HepG2 (cell line): ENCODE measurements around the gene PLSCR3. TPM values are rescaled to one million over a fixed set of nuclear protein-coding genes. Genes with fewer than 3 reads are reported as not detected.
A peak's percentile ranks its signal among the peaks of the same experiment; 100 is the strongest.

ENCODE experiments used
- ARID5B ChIP-seq: IDR thresholded peaks from 2 replicates; pipeline ENCODE4 v1.4.0; 2020; ENCODE audit warnings: mild to moderate bottlenecking, missing genetic modification reagents
- HNF4G ChIP-seq, 2 experiments: sonication (generic) in 1 of 2; formaldehyde crosslinking in 1 of 2; IDR thresholded peaks; 2 replicates each; pipeline versions ENCODE4 v1.4.0 to v1.6.1; 2011 to 2020; ENCODE audit warnings: borderline replicate concordance in 2 of 2, low read depth in 2 of 2, mild to moderate bottlenecking in 2 of 2, low read length in 1 of 2, missing genetic modification reagents in 1 of 2, moderate library complexity in 1 of 2
- KDM1A ChIP-seq: IDR thresholded peaks from 2 replicates; pipeline ENCODE4 v1.6.1; 2016; ENCODE audit warnings: missing compliant biosample characterization
- KIAA2018 ChIP-seq: sonication (generic); formaldehyde crosslinking; IDR thresholded peaks from 2 replicates; pipeline ENCODE4 v1.5.0; 2020; ENCODE audit warnings: mild to moderate bottlenecking, missing genetic modification reagents, borderline replicate concordance
- MXD1 ChIP-seq: sonication (generic); formaldehyde crosslinking; IDR thresholded peaks from 2 replicates; pipeline ENCODE4 v1.4.0; 2020; ENCODE audit warnings: mild to moderate bottlenecking, missing genetic modification reagents
- SKI ChIP-seq: fragments of 450-650 bp; IDR thresholded peaks from one replicate; pipeline ENCODE4 v1.6.1; 2018; ENCODE audit warnings: mild to moderate bottlenecking; ENCODE audit not compliant: partially characterized antibody
- SOX6 ChIP-seq, 2 experiments: fragments of 450-650 bp in 1 of 2; sonication (generic) in 1 of 2; formaldehyde crosslinking in 1 of 2; IDR thresholded peaks; 2 replicates each; pipeline versions ENCODE4 v1.4.0 to v1.6.1; 2017 to 2020; ENCODE audit warnings: antibody characterized with exemption in 1 of 2, mild to moderate bottlenecking in 1 of 2, missing genetic modification reagents in 1 of 2
- ZBTB4 ChIP-seq: sonication (generic); formaldehyde crosslinking; IDR thresholded peaks from 2 replicates; pipeline ENCODE4 v1.4.0; 2020; ENCODE audit warnings: missing genetic modification reagents, mild to moderate bottlenecking, borderline replicate concordance
- ZFP62 ChIP-seq: sonication (generic); formaldehyde crosslinking; IDR thresholded peaks from 2 replicates; pipeline ENCODE4 v1.4.0; 2020; ENCODE audit warnings: missing genetic modification reagents
- ZNF263 ChIP-seq: sonication (generic); formaldehyde crosslinking; IDR thresholded peaks from 2 replicates; pipeline ENCODE4 v1.4.0; 2020; ENCODE audit warnings: missing genetic modification reagents
- polyA plus RNA-seq, 8 experiments: library from polyadenylated mRNA; depleted of rRNA in 3 of 8; stranded (reverse) in 7 of 8; unstranded in 1 of 8; fragments of >200 nt; fragmentation: Illumina TruSeq in 4 of 8; extraction: Trizol in 4 of 8; gene quantifications; 2 replicates each; pipeline versions ENCODE4 v1.2.1 to v1.2.3, GENCODE V29; 2011 to 2016; ENCODE audit warnings: low read depth in 4 of 8, missing spikeins in 1 of 8, mixed read lengths in 1 of 8; ENCODE audit not compliant: insufficient read depth in 1 of 8
- total RNA-seq, 5 experiments: library from RNA; depleted of rRNA; stranded (reverse); fragments of >200 nt; fragmentation: Illumina TruSeq; extraction: Trizol; gene quantifications; 2 replicates each; pipeline ENCODE4 v1.2.3, GENCODE V29; 2016; ENCODE audit warnings: low read depth in 1 of 5

PLSCR3 gene
- total and polyA plus RNA-seq, 2 of the 13 experiments (the other 11 are each of a cell fraction or from before 2014, with no cell fraction given): 5.6 to 6.2 TPM

- TF ChIP-seq KIAA2018 (no peak), SOX6 (IDR thresholded peaks at IDR 0.05) (no peak), SOX6 (CRISPR knock-in tag; IDR thresholded peaks at IDR 0.05) (peak; percentile 50; the same call in 1 of the 2 replicates), HNF4G (IDR thresholded peaks at IDR 0.05; ENCODE audit: borderline replicate concordance, low read depth, low read length) (peak; percentile 39; the same call in 1 of the 2 replicates), HNF4G (CRISPR knock-in tag; IDR thresholded peaks at IDR 0.05; ENCODE audit: borderline replicate concordance, low read depth) (no peak; the same call in 1 of the 2 replicates), ARID5B (CRISPR knock-in tag) (no peak), KDM1A (peak; percentile 42; the same call in 1 of the 2 replicates), SKI (peak; percentile 94), ZBTB4 (0 out of 2 replicates have a peak, but pooled peaks have one; percentile 18), ZFP62 (CRISPR knock-in tag) (no peak), ZNF263 (CRISPR knock-in tag) (peak; percentile 51; the same call in 1 of the 2 replicates), MXD1 (CRISPR knock-in tag) (peak; percentile 63)
Measured at GRCh38 chr17:7351665-7352502, 42.4 kb downstream of the PLSCR3 start, which contains the start of gene KCTD11 (continued).
